ENCODE measurements around the gene IFITM10.

The IFITM10 gene

DNA sequence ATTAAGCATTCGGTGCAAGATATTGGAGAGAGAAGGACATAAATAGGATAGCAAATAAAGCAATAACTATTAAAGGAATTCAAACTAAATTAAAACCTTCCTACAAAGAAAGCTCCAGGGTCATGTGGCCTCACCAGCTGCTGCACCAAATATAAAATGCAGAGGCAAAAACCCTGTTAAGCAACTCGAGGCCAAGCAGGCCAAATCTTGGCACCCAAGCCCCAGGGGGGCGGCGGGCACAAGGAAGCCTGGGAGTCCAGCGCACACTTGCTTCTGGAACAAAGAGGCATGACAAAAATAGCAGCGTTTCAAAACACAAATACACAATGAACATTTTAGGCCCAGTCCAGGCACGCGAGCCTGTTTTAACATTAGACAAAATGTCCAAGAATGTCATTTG is 32.6 kb downstream of the IFITM10 start:
- no peak for DNase-seq (ENCODE audit: low read depth)
- H3K4me3 ChIP-seq (ENCODE audit: low read depth, low read length): no peak overlapping the region
- TF ChIP-seq, protein P1, sequence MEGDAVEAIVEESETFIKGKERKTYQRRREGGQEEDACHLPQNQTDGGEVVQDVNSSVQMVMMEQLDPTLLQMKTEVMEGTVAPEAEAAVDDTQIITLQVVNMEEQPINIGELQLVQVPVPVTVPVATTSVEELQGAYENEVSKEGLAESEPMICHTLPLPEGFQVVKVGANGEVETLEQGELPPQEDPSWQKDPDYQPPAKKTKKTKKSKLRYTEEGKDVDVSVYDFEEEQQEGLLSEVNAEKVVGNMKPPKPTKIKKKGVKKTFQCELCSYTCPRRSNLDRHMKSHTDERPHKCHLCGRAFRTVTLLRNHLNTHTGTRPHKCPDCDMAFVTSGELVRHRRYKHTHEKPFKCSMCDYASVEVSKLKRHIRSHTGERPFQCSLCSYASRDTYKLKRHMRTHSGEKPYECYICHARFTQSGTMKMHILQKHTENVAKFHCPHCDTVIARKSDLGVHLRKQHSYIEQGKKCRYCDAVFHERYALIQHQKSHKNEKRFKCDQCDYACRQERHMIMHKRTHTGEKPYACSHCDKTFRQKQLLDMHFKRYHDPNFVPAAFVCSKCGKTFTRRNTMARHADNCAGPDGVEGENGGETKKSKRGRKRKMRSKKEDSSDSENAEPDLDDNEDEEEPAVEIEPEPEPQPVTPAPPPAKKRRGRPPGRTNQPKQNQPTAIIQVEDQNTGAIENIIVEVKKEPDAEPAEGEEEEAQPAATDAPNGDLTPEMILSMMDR (IDR thresholded peaks at IDR 0.05; ENCODE audit: low read depth, low read length, missing control alignments): no peak
- in situ Hi-C loops (cut with HindIII; ENCODE audit: low sequenced_read_pairs): no loop called here

DNA sequence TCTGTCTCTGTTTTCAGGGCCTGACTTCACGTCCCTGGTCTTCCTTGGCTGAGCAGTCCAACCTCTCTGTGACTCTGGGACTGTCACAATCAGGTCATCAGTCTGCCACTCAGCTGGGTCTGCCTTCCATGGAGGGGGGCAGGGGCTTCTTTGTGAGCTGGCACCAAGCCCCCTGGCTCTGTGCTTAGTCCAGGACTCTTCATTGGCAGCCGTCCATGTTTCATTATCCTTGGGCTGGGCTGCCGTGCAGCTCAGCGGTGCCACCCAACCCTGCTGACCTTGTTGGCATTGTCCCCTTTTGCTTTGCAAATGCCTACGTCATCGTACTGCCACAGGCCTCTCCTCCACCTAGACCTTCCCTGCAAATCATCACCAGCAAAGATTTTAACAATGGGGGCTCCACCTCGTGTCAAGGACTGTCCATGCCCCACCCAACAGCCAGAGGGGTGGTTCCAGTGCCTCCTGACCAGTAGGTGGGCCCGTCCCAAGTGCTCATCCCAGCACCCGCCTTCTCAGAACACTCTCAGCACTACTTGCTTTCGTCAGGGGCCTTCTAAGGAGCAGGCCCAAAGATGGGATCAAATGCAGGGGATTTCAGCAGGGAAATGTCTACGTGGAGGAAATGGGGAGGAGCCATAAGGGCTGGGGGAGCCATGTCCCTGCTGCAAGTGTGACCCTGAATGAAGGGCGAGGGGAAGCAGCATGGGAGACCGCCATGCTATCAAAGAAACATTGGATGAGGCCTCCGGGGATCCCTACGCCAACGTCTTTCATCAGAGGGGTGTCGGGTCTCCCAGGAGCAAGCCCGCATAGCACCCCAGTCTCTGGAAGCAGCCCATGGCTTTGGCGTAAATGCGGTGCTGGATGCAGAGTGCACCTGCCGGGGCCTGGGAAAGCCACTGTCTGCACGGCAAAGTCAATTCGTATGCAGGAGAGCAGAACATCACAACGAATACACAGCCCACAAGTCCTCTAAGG is 35.2 kb downstream of the IFITM10 start:
- DNase-seq (ENCODE audit: low read depth): no peak
- TF ChIP-seq, protein P1 (IDR thresholded peaks at IDR 0.05; ENCODE audit: low read depth, low read length, missing control alignments): no peak
- in situ Hi-C loops (cut with HindIII; ENCODE audit: low sequenced_read_pairs): no loop called here
- H3K4me3 ChIP-seq (ENCODE audit: low read depth, low read length): no peak overlapping the region

DNA sequence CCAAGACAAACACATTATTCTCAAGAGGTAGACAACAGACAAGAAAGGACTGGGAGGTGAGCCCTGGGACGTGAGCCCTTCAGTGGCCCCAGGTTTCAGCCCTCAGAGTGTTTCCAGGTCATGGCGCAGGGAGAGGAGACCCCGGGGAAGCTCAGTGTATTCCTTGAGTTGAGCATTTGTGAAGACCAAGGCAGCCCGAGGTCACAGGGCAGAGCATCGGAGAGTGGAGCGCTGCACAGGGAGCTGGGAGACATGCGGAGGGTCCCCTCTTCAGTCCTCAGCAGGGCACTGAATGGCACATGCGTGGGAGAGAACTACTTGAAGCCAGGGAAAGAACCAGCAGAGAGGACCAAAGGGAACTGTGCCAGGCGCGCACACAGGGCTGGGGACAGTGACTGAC is 41.7 kb downstream of the IFITM10 start:
- TF ChIP-seq, protein P1 (IDR thresholded peaks at IDR 0.05; ENCODE audit: low read depth, low read length, missing control alignments): no peak
- no peak for DNase-seq (ENCODE audit: low read depth)
- H3K4me3 ChIP-seq (ENCODE audit: low read depth, low read length): no peak overlapping the region
- in situ Hi-C loops (cut with HindIII; ENCODE audit: low sequenced_read_pairs): loop anchor here (10.0 kb wide), 1 partner anchor 66 kb away; no protein-coding TSS in a partner anchor

DNA sequence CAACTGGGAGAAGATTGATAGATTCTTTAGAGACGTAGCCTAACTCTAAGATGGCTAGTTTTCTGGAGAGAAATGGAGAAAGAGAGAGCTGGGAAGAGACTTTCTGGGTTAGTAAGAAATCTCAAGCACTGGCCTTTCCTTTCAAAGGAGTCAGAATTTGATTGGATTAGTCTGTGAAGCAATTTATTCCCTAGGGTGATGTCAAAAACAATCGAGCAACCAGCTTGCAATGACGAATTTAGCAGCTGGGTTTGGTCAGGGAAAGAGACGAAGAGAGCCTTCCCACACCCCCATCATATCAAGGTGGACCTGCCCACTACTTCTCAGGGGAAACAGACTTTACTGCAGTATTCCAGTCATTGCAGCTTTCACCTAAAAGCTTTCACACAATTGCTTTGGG is 42.6 kb downstream of the IFITM10 start:
- TF ChIP-seq, protein P1 (IDR thresholded peaks at IDR 0.05; ENCODE audit: low read depth, low read length, missing control alignments): no peak
- in situ Hi-C loops (cut with HindIII; ENCODE audit: low sequenced_read_pairs): loop anchor here (10.0 kb wide), 1 partner anchor 67 kb away; no protein-coding TSS in a partner anchor

DNA sequence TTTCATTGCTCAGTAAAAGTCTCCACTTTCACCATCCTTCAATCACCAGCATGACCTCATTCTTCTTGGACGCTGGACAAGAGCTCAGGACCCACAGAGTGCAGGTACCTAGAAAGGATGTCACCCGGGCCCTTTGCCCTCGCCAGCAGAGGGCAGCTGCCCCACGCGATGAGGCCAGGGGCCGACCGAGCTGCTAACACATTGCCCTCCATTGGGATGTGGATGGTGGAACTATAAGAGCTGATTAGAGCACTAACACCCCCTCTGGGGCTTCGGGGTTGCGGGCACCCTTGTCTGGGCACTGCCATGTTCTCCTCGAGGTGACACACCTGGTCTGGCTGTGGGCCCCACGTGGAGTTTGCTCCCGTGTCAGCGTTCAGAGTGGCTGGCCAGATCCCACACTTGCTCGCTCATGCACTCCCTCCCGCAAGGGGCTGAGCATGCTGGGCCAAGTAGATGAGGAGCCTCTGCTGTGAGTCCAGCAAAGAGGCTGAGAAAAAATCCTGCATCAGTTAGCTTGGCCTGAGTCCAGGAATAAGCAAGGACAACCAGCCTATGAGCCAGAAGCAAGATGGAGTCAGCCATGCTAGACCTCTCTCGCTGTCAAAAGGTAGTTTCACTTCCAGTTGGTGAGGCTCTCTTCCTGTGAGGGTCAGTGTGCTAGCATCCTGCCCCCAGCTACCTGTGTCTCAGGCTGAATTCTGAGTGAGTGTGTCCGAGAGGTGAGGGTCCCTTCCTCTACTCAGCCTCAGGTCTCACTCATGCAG is 43.6 kb downstream of the IFITM10 start:
- H3K4me3 ChIP-seq (ENCODE audit: low read depth, low read length): no peak overlapping the region
- DNase-seq (ENCODE audit: low read depth): no peak
- in situ Hi-C loops (cut with HindIII; ENCODE audit: low sequenced_read_pairs): loop anchor here (10.0 kb wide), 1 partner anchor 68 kb away; no protein-coding TSS in a partner anchor
- TF ChIP-seq, protein P1 (IDR thresholded peaks at IDR 0.05; ENCODE audit: low read depth, low read length, missing control alignments): no peak

More for the DNA sequence above, 42.6 kb downstream of the IFITM10 start:
- H3K4me3 ChIP-seq (ENCODE audit: low read depth, low read length): no peak overlapping the region
- DNase-seq (ENCODE audit: low read depth): no peak

Measured in astrocyte of the cerebellum (primary cell).